GM21360 (cell line): ENCODE results near the gene FMNL3.
"Not testable (repeated sequence)": the region's sequence is repeated elsewhere in the genome, so short reads cannot be mapped to it uniquely, and the experiment has no call there.

Experiments
- ATAC-seq: cut with Tn5 transposase; IDR thresholded peaks from one replicate; pipeline ENCODE4 v1.9.1; 2021; ENCODE audit warnings: mild to moderate bottlenecking, moderate library complexity; ENCODE audit not compliant: unreplicated experiment

Gene FMNL3

GRCh38 chr12:49713952-49714351 lies 6.7 kb upstream of the FMNL3 start:
- ATAC-seq, result not testable (repeated sequence)

DNA sequence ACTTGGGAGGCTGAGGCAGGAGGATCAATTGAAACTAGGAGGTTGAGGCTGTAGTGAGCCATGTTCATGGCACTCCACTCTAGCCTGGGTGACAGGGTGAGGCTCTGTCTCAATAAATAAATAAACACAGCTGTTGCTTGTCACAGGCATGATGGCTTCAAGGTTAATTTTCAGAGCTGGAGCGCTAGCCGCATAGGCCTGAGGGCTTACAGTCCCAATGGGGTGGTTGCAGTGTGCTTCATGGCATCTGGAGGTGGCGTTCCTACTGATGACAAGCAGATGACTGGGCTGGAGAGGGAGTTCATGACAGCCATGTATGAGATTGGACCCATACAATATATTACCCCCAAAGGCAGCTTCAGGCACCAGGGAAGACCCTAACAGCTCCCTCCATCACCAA lies 1.6 kb upstream of the FMNL3 start:
- ATAC-seq, result no peak

DNA sequence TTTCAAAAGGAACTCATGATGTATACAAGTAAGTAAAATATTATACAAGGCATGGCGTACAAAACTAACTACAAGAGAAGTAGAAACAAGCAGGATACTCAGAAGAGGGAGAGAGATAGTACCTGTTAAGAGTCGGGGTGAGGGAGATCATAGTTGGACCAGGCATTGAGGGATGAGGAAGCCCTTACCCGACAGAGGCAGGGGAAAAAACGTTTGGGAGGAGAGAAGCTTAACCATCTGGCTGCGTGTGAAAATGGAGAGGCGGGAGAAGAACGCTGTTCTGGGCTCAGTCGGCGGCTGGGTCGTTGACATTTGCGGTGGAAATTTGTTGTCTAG lies 575 bp upstream of the FMNL3 start:
- ATAC-seq, result no peak

DNA sequence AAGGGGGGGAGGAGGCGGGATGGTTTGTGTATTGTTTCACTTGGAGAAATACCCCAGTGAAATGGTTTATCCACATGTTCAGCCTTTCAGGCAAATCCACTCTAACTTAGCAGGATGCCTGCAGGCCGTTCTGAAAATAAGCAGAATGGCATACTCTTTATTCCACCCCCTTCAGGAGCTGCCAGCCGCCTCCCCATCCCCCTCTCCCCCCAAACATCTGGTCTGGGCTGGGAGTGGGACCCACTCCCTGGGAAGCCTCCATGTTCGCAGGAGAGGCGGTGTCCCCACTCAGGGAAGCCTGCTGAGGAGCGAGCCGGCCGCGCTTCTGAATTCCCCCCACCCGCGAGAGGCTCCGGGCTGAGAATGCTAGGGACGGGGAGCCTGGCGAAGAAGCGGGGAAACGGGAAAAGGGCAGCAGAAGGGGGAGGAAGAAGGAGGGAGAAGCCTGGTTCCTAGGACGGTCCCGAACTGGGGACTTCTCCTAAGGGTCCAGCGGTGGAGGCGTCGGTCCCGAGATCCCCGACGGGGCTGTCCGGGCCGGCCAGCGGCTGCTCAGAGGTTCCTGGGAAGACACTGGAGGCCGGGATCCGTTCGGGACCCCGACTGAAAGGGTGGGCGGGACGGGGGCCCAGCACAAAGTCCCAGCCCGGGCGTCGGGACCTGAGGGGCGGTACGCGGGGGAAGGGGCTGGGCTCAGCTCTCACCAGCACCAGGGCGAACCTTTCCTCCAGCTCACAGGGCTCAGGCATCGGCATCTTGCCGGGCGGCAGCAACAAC lies 666 bp downstream of the FMNL3 start:
- peak; percentile 6 for ATAC-seq

- no peak for ATAC-seq
Observed at GRCh38 chr12:49705479-49706134, 1.6 kb downstream of the FMNL3 start.

GRCh38 chr12:49703647-49704137 lies 3.5 kb downstream of the FMNL3 start:
- ATAC-seq, result no peak

- no peak for ATAC-seq
Observed at GRCh38 chr12:49702676-49703215, 4.5 kb downstream of the FMNL3 start.

DNA sequence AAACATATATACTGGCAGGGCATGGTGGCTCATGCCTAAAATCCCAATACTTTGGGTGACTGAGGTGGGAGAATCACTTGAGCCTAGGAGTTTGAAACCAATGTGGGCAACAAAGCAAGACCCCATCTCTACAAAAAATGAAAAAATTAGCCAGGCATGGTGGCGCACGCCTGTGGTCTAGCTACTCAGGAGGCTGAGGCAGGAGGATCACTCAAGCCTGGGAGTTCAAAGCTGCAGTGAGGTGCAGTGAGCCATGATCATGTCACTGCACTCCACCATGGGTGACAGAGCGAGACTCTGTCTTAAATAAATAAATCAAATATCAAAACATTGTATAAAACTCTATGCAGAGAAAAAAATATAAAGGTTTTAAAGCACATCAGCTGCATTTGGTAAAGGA lies 5.2 kb downstream of the FMNL3 start:
- ATAC-seq, result no peak

DNA sequence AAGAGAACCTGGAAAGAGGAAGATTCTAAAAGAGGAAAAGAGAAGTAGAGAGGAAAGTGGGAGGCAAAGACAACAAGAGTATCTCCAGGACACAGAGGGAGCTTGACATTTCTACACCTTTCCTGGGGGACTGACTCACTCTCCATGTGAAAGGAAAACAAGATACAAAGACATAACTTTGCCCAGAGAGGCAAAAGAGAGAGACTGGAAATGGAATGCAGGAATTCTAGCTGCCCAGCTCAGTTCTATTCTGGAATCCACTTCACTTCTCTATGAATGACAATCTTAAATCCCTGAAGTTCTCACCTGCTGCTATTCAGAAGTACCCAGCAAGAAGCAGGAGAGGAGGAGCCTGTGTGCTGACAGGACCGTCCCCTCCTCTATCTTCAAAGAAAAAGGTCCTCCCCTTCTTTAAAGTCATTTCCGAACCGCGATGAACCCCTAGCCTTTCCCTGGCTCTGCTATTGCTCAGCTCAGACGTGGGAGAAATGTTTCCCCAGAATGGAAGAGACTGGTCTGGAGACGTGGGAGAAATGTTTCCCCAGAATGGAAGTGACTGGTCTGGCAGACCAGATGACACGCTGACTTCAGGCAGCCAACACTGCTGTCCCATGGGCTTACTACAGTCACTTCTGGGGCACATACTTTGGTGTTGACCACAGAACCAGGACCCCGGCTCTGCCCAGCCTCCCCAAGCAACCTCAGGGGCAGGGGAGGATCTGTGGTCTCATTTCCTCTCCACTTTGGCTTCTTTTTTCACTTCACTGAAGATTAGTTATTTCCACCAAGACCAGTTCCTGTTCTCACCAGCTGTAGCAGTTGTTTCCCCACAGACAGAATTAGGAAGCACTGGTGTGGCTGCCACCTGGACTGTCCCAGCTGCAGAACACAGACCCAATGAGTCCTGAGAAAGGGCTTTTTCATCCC lies 8.3 kb downstream of the FMNL3 start:
- peak; percentile 58 for ATAC-seq

GRCh38 chr12:49697808-49698207 lies 9.4 kb downstream of the FMNL3 start:
- no peak for ATAC-seq

- no peak for ATAC-seq
Observed at GRCh38 chr12:49696723-49697122, 10.5 kb downstream of the FMNL3 start.

- ATAC-seq, result no peak
Observed at GRCh38 chr12:49693931-49694444, 13.2 kb downstream of the FMNL3 start.

DNA sequence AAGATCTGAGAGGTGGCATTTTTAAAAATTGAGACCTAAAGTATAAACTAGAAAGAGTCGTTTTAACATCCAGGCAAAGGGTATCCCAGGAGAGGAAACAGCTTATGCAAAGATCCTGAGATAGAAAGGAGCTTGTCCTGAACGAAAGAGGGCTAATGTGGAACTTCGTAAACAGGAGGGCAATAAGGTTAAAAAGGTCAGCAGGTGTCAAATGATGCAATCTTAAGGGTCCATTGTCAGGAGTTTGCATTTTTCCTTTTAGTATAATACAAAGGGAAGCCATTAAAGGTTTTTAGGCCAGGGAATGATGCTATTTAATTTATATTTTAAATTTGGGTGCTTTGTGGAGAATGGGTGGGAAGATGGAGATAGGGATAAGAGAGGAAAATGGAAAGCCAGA lies 14.4 kb downstream of the FMNL3 start:
- ATAC-seq, result no peak

- no peak for ATAC-seq
Observed at GRCh38 chr12:49689785-49690184, 17.4 kb downstream of the FMNL3 start.

GRCh38 chr12:49689237-49689636 lies 18.0 kb downstream of the FMNL3 start:
- no peak for ATAC-seq

DNA sequence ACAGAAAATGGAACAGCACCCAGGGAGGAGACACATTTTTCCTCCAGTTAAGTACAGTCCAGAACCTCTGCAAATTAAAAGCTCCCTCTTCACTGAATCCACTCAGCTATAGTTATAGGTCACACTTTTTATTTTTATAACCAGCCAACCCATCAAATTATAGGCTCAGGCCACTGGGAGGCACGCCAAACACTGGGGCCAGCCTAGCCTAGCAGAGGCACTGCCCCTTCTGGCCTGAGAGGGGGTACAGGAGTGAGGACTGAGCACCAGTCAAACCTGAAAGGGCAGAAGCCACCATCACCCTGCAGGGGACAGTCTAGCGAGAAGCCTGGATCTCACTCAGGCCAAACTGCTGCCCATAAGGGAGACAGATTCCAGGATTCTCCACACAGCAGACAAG lies 19.3 kb downstream of the FMNL3 start:
- ATAC-seq, result no peak

DNA sequence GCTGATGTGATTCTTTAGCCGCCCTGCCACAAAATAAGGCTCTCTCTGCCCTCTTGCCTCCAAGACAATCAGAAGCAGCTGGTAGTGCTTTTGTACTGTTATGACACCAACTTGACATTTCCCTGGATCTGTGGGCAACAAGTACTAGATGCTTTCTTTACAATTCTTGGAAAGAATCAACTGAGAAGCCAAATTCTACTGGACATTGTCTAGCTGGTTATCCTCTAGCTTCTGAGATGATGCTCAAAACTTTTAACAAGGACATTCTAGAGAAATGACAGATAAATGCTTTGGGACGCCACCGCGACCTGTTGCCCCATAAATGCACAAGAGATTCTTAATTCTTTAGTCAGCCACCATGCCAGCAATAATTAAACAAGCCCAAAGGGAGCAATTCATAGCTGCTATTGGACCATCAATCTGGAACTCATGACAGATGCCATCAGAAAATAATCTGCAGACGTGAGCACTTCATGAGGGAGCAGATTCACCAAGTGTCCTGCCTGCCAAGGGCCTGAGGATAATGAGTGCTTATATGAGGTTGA lies 22.8 kb downstream of the FMNL3 start:
- no peak for ATAC-seq

DNA sequence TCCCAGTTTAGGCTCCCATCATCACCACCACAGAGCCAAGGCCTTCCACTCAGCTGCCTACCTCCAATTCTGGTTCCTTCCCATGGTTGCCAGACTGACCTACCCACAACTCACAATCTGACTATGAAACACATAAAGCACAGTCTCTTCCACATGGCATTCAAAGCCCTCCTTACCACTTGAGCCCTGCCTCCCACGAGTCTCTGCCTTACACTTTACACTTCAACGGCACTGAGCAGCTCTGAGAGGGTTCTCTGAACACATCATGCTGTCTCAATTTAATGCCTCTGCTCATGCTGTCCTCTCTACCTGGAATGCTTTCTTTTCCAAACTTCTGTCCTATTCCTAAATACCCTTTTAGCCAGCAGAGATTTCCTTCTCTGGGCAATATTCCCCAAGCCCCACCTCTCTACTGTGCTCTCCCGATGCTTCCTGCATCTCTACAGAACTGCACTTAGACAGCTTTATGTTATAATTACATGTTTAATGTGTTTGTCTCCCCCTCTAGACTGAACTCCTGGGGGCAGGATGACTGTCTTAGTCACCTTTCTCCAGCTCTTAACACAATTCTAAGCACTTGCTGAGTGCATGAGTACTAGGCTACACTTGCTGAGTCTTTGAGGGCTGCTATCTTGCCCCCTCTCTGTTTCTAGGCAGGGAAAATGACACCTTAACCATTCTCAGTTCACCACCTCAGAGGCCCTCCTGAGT lies 23.5 kb downstream of the FMNL3 start:
- ATAC-seq, result no peak

- no peak for ATAC-seq
Observed at GRCh38 chr12:49680075-49680474, 27.1 kb downstream of the FMNL3 start.

DNA sequence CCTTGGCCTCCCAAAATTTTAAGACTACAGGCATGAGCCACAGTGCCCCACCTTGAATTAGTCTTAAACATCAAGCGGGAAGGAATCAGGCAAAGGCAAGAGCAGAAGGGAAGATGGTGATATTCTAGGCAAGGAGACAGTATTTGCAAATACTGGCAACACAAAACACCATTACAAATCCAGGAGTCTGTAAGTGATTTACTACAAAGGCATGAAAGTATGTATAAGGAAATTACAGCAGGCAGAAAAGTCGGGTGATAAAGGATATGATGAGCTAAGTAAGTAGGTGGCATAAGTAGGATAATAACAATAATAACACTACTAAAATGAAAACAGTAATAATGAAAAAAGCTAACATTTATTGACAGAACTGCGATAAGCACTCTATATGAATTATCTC lies 28.5 kb downstream of the FMNL3 start:
- ATAC-seq, result no peak
